Measurements from ENCODE around the gene CNTNAP2. TPM values are rescaled to one million over a fixed set of nuclear protein-coding genes. Genes with fewer than 3 reads are reported as not detected.

Gene CNTNAP2
- total RNA-seq, 4 donors from 2014 or later = 0.42 to 0.71 TPM; not detected in 2

GRCh38 chr7:147911201-147911601 is 1794.6 kb downstream of the CNTNAP2 start:
- 21 to 23% methylated on average over 3 of the region's 3 CpGs for WGBS, 2 donors
- TF ChIP-seq CTCF (IDR thresholded peaks at IDR 0.05) (no peak), POLR2A (IDR thresholded peaks at IDR 0.05) (no peak)
- DNase-seq (ENCODE audit: low spot score in 2 of 2) = no peak
- no peak overlapping the region for H3K4me3 ChIP-seq (ENCODE audit: low read depth, poor library complexity, severe bottlenecking)
- intact Hi-C loops (cut with DNase I; ENCODE audit: low total_unique reads) = no loop called here

- WGBS, 2 donors = 19 to 23% methylated on average over 2 of the region's 2 CpGs
- TF ChIP-seq POLR2A (IDR thresholded peaks at IDR 0.05) = no peak
- TF ChIP-seq CTCF (IDR thresholded peaks at IDR 0.05) = no peak
- H3K4me3 ChIP-seq (ENCODE audit: low read depth, poor library complexity, severe bottlenecking) = no peak overlapping the region
- no peak for DNase-seq (ENCODE audit: low spot score in 2 of 2)
- intact Hi-C loops (cut with DNase I; ENCODE audit: low total_unique reads) = no loop called here
Observed at GRCh38 chr7:147912291-147912690, 1795.7 kb downstream of the CNTNAP2 start.

GRCh38 chr7:147912946-147913638 is 1796.5 kb downstream of the CNTNAP2 start:
- intact Hi-C loops (cut with DNase I; ENCODE audit: low total_unique reads) = no loop called here
- 81 to 85% methylated on average over 2 of the region's 2 CpGs for WGBS, 2 donors
- DNase-seq (ENCODE audit: low spot score in 2 of 2) = no peak
- H3K4me3 ChIP-seq (ENCODE audit: low read depth, poor library complexity, severe bottlenecking) = no peak overlapping the region
- TF ChIP-seq POLR2A (IDR thresholded peaks at IDR 0.05) (no peak), CTCF (IDR thresholded peaks at IDR 0.05) (no peak)

- no peak for DNase-seq (ENCODE audit: low spot score in 2 of 2)
- 27 to 37% methylated on average over 4 of the region's 4 CpGs for WGBS, 2 donors
- TF ChIP-seq CTCF (IDR thresholded peaks at IDR 0.05) = no peak
- no peak for TF ChIP-seq POLR2A (IDR thresholded peaks at IDR 0.05)
- H3K4me3 ChIP-seq (ENCODE audit: low read depth, poor library complexity, severe bottlenecking) = no peak overlapping the region
- intact Hi-C loops (cut with DNase I; ENCODE audit: low total_unique reads) = no loop called here
Observed at GRCh38 chr7:147915781-147916180, 1799.2 kb downstream of the CNTNAP2 start.

GRCh38 chr7:147916573-147916972 is 1800.0 kb downstream of the CNTNAP2 start:
- TF ChIP-seq POLR2A (IDR thresholded peaks at IDR 0.05) (no peak), CTCF (IDR thresholded peaks at IDR 0.05) (no peak)
- H3K4me3 ChIP-seq (ENCODE audit: low read depth, poor library complexity, severe bottlenecking) = no peak overlapping the region
- no peak for DNase-seq (ENCODE audit: low spot score in 2 of 2)
- WGBS, 2 donors = 78 to 86% methylated on average over 4 of the region's 4 CpGs
- intact Hi-C loops (cut with DNase I; ENCODE audit: low total_unique reads) = no loop called here

GRCh38 chr7:147923841-147924240 is 1807.2 kb downstream of the CNTNAP2 start:
- WGBS, 2 donors = 87 to 95% methylated on average over 3 of the region's 3 CpGs
- no peak overlapping the region for H3K4me3 ChIP-seq (ENCODE audit: low read depth, poor library complexity, severe bottlenecking)
- intact Hi-C loops (cut with DNase I; ENCODE audit: low total_unique reads) = no loop called here
- TF ChIP-seq POLR2A (IDR thresholded peaks at IDR 0.05) = no peak
- no peak for TF ChIP-seq CTCF (IDR thresholded peaks at IDR 0.05)
- DNase-seq (ENCODE audit: low spot score in 2 of 2) = no peak

Data from lower leg skin (tissue), 4 donors.